Activated CD4-positive, alpha-beta T cell treated with anti-CD3 and anti-CD28 coated beads, Interleukin-2, amount 50 U/mL, for 48 hours (primary cell): ENCODE measurements around the gene RAB31.
"Not testable (repeated sequence)": the region's sequence is repeated elsewhere in the genome, so short reads cannot be mapped to it uniquely, and the experiment has no call there.

ENCODE experiments used
- DNase-seq, 2 experiments: peaks; one replicate each; pipeline ENCODE4 v3.0.0-alpha.2; 2020

Gene RAB31

DNA sequence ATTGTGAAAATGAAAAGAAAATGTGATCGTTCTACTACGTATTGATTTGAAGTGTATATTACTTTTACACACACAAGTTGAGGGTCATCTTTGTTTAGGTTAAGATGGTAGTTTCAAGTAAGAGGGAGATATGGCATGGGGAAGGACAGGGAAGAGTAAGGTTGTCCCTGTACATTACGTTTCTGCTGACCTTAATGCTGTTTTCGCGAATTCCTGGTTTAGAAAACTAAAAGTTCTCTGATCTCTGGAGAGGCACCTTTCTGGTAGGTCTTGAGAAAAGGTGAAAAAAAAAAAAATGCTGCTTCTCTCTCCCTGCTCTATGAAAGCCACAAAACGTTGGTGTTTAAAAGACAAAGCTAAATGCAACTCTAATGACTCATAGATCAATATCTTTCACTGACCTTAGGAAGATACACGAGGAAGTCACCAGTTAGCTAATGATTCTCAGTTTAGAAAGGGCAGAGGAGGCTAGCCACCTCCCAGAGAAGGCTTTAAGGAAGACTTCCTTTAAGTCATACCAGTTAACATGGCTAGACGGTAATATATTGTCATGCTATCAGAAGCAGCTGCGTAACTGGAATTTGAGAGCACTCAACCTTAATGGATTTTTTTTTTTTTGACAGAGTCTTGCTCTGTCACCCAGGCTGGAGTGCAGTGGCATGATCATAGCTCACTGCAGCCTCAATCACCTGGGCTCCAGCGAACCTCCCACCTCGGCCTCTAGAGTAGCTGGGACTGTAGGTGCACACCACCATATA, 190.9 kb downstream of the RAB31 start:
- no peak for DNase-seq

DNA sequence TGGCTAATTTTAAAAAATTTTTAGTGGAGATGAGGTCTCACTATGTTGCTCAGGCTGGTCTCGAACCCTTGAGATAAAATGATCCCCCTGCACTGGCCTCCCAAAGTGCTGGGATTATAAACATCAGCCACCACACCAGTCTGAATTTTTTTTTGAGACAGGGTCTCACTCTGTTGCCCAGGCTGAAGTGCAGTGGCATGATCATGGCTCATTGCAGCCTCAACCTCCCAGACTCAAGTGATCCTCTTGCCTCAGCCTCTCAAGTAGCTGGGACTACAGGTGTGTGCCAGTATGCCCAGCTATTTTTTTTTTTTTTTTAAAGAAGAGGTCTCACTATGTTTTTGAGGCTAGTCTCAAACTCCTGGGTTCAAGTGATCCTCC, 191.4 kb downstream of the RAB31 start:
- DNase-seq = not testable (repeated sequence)

DNA sequence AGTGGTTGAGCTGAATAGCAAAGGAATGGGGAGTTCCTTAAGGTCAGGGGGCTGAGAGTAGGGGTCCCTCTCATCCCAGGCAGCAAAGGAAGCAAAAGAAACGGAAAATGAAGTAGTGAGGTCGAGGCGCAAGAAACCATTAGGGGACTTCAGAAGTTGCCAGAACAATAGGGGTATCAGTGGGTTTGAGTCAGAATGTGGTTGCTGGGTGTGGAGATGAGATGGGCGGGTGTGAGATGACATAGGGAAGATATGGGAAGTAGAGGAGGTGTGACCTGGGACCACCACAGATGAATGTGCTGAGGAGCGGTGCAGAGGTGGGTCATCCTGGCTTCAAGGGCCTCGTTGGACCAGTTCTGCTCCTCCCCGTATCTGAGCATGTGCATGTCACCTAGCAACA, 192.6 kb downstream of the RAB31 start:
- DNase-seq = no peak

DNA sequence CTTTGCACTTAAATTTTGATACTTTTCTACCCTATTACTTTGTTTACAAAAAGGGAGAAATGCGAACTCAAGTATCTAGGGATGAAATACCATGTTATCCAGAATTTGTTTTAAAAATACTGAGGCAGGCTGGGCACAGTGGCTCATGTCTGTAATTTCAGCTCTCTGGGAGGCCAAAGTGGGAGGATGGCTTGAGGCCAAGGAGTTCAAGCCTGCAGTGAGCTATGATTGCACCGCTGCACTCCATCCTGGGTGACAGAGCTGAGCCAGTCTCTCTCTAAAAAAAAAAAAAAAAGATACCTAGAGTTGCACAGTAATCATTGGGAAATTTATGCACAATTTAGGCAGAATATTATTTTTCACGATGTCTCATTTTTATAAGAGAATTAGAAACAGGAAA, 193.3 kb downstream of the RAB31 start:
- no peak for DNase-seq

DNA sequence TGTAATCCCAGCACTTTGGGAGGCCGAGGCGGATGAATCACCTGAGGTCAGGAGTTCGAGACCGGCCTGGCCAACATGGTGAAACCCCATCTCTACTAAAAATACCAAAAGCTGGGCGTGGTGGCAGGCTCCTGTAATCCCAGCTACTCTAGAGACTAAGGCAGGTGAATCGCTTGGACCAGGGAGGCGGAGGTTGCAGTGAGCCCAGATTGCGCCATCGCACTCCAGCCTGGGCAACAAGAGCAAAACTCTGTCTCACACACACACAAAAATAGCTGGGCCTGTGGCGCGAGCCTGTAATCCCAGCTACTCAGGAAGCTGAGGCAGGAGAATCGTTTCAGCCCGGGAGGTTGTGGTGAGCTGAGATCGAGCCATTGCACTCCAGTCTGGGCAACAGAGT, 194.2 kb downstream of the RAB31 start:
- DNase-seq = not testable (repeated sequence)

DNA sequence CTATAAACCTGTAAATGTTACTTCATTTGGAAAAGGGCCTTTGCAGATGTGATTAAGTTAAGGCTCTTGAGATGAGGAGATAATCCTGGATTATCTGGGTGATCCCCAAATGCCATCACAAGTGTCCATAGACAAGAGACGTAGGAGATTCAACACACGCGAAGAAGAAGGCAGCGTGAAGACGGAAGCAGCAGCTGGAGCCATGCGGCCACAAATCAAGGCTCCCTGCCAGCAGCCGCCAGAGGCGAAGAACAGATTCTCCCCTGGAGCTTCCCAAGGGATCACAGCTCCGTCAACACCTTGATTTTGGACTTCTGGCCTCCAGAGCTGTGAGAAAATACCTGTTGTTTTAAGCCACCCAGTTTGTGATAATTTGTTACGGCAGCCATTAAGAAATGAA, 194.7 kb downstream of the RAB31 start:
- no peak for DNase-seq

DNA sequence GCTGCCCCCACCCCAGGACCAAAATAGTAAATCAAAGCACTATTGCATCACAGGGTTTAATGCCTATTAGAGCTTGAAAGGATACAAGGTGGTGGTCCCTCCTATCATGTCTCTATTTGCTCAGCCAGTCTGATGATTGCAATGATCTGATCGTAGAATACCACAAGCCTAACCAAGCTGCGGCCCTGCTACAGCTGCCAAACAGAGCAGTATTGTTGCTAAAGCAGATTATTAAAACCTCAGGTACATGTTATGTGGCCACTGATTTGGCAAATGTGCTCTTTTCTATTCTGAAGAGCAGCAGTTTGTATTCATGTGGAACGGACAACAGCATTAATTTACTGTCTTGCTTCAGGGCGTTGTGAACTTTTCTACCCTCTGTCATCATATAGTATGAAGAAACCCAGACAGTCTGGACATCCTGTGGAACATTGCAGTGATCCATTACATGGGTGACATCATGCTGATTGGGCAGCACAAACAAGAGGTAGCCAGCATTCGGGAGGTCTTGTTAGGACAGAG, 197.4 kb downstream of the RAB31 start:
- DNase-seq = no peak

DNA sequence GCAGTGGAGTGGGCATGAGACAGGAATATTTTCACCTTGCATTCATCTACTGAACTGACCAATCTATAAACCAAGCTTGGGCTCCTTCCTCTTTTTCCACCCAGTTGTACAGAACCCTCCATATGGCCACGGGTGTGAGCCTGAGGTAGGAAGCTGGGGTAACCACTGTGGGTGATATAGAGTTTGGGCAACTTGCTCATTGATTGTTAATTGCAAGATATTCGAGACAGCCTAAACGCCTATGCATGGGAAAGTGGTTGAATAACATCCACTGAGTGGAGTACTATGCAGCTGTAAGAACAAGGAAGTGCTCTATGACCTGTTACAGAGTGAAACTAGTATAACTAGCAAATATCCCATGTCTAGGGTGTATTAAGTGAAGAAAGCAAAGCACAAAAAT, 198.4 kb downstream of the RAB31 start:
- no peak for DNase-seq

DNA sequence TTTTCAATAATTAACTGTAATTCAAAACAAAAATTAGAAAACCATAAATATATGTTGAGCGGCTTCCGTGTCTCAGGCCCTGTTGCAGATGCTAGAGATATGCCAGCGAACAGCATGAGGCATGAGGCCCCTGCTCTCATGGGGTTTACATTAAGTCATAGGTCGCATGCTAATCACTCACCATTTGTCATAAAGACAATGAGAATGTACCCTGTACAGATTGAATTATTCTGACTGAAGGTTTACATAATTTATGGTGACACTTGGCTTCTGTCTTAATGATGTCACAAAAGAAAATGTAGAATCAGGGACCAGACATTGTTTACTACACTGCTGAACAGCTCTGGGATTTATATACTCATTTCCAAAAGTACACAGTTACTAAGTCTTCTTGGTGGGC, 199.8 kb downstream of the RAB31 start:
- no peak for DNase-seq

DNA sequence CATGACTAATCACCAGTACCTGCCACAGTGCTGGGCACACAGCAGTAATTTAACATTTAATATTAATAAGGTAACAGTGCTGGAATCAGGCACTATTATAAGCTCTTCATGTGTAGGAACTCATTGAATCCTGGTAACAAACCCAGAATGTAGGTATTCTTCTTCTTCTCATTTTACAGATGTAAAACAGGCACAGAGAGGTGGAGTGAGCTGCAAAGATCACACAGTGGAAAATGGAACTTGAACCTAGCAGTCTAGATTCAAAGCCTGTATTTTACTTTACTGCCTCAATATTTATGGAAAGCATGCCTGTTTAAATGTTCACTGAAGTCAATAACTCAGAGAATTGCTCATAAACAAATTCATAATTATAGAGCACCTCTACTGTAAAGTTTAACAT, 202.0 kb downstream of the RAB31 start:
- no peak for DNase-seq

DNA sequence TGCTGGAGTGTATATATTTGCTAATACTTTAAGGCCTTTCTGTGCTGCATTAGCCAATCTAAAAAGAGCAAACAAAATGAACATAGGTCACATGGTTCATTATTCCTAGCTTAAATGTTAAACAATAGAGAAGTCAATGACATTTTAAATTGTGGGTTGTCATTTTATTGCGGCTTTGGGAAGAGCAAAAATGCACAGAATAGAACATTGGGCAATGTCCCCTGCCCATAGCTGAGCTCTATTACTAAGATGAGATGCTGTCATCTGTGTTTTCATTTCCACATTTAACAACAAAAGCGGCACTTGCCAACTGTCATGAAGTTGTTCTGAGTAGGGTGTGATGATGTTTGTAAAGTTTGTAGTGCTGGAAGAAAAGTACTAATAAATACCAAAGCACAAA, 202.6 kb downstream of the RAB31 start:
- no peak for DNase-seq

DNA sequence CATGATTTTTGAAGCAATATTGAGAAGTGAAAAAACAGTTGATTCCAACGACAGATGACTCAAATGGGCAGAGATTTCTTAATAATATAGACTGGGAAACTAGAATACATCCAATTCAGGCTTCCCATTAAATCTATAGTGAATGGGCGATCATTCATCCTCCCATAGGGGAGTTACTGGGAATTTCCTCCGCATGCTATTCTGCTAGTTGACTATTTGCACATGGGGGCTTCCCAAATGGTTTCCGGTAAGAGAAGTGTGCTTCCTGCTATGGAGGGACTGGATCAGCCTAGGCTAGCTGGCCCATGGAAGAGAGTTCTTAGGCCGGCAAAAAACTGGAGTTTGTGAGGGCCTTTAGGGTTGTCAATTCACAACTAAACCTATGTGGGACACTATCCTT, 203.1 kb downstream of the RAB31 start:
- no peak for DNase-seq
